SK-N-MC (cell line): ENCODE data around the gene OR51S1.
"Not testable (repeated sequence)": the region's sequence is repeated elsewhere in the genome, so short reads cannot be mapped to it uniquely, and the experiment has no call there.

Experiments used
- DNase-seq: peaks from one replicate; pipeline ENCODE4 v3.0.0-alpha.2; 2011; ENCODE audit warnings: low read depth, low spot score
- H3K27ac ChIP-seq: fragments of 200-600 bp; sonication (generic); 2 replicates; pipeline ENCODE4 v1.5.1; 2016; ENCODE audit warnings: mixed run types
- H3K36me3 ChIP-seq: fragments of 200-600 bp; sonication (generic); 2 replicates; pipeline ENCODE4 v1.6.1; 2017; ENCODE audit warnings: antibody characterized with exemption, low read length, mixed read lengths; ENCODE audit not compliant: insufficient read depth
- H3K4me3 ChIP-seq: fragments of 200-600 bp; sonication (generic); 2 replicates; pipeline ENCODE4 v1.5.1; 2016
- H3K9ac ChIP-seq: fragments of 200-600 bp; sonication (generic); 2 replicates; pipeline ENCODE4 v1.8.0; 2017; ENCODE audit warnings: mixed run types, mixed read lengths; ENCODE audit not compliant: insufficient read length
- H3K9me3 ChIP-seq: fragments of 200-600 bp; sonication (generic); 2 replicates; pipeline ENCODE4 v1.6.1; 2017; ENCODE audit warnings: low read depth, mild to moderate bottlenecking, antibody characterized with exemption, low read length, moderate library complexity, mixed read lengths
- EZH2 ChIP-seq: fragments of 200-600 bp; sonication (generic); IDR thresholded peaks from one replicate; pipeline ENCODE4 v1.6.1; 2017; ENCODE audit warnings: antibody characterized with exemption
- FOXP2 ChIP-seq: optimal IDR thresholded peaks from 2 replicates; pipeline ENCODE3; 2011; ENCODE audit warnings: mild to moderate bottlenecking, moderate library complexity; ENCODE audit not compliant: insufficient read depth; ENCODE audit errors: extremely low read length, control extremely low read depth
- POLR2AphosphoS5 ChIP-seq: IDR thresholded peaks from 2 replicates; pipeline ENCODE4 v1.6.1; 2012; ENCODE audit warnings: mild to moderate bottlenecking, low read depth, low read length, borderline replicate concordance

The OR51S1 gene

GRCh38 chr11:4881188-4881587, 32.2 kb upstream of the OR51S1 start:
- H3K9me3 ChIP-seq, result no peaks in the 10 kb centered on the region
- no peak for TF ChIP-seq FOXP2
- TF ChIP-seq POLR2AphosphoS5, result no peak
- no peak for TF ChIP-seq EZH2
- H3K36me3 ChIP-seq, result no peaks in the 10 kb centered on the region
- H3K9ac ChIP-seq, result no peak overlapping the region
- no peak overlapping the region for H3K27ac ChIP-seq
- DNase-seq, result no peak
- no peak overlapping the region for H3K4me3 ChIP-seq

GRCh38 chr11:4865855-4866254, 16.8 kb upstream of the OR51S1 start:
- Histone ChIP-seq H3K4me3 (no peak overlapping the region), H3K9me3 (no peaks in the 10 kb centered on the region), H3K9ac (no peak overlapping the region), H3K27ac (no peak overlapping the region), H3K36me3 (no peaks in the 10 kb centered on the region)
- no peak for TF ChIP-seq POLR2AphosphoS5
- TF ChIP-seq EZH2, result no peak
- TF ChIP-seq FOXP2, result no peak
- DNase-seq, result no peak

GRCh38 chr11:4863876-4864275, 14.9 kb upstream of the OR51S1 start:
- TF ChIP-seq FOXP2 (no peak), EZH2 (no peak), POLR2AphosphoS5 (no peak)
- H3K9ac ChIP-seq, result no peak overlapping the region
- no peaks in the 10 kb centered on the region for H3K36me3 ChIP-seq
- H3K4me3 ChIP-seq, result no peak overlapping the region
- no peak overlapping the region for H3K27ac ChIP-seq
- no peak for DNase-seq
- H3K9me3 ChIP-seq, result no peaks in the 10 kb centered on the region

- no peak overlapping the region for H3K27ac ChIP-seq
- no peak for DNase-seq
- TF ChIP-seq POLR2AphosphoS5 (no peak), EZH2 (no peak), FOXP2 (no peak)
- no peak overlapping the region for H3K9ac ChIP-seq
- no peaks in the 10 kb centered on the region for H3K36me3 ChIP-seq
- H3K4me3 ChIP-seq, result no peak overlapping the region
- H3K9me3 ChIP-seq, result no peaks in the 10 kb centered on the region
These were observed 13.6 kb upstream of the OR51S1 start for GRCh38 chr11:4862447-4863236.

- not testable (repeated sequence) for H3K4me3 ChIP-seq, H3K9me3 ChIP-seq, H3K36me3 ChIP-seq, H3K27ac ChIP-seq, H3K9ac ChIP-seq, DNase-seq
These were observed 5.3 kb upstream of the OR51S1 start for GRCh38 chr11:4854286-4854685.

- no peak overlapping the region for H3K4me3 ChIP-seq
- H3K9ac ChIP-seq, result no peak overlapping the region
- no peaks in the 10 kb centered on the region for H3K9me3 ChIP-seq
- TF ChIP-seq POLR2AphosphoS5, result no peak
- no peak for TF ChIP-seq FOXP2
- no peaks in the 10 kb centered on the region for H3K36me3 ChIP-seq
- no peak overlapping the region for H3K27ac ChIP-seq
- no peak for DNase-seq
These were observed 2.0 kb upstream of the OR51S1 start for GRCh38 chr11:4851033-4851432.

GRCh38 chr11:4839851-4840549, 9.0 kb downstream of the OR51S1 start:
- H3K36me3 ChIP-seq, result no peaks in the 10 kb centered on the region
- H3K9ac ChIP-seq, result no peak overlapping the region
- H3K4me3 ChIP-seq, result no peak overlapping the region
- no peak for DNase-seq
- no peak for TF ChIP-seq EZH2
- no peak for TF ChIP-seq POLR2AphosphoS5
- no peak for TF ChIP-seq FOXP2
- no peaks in the 10 kb centered on the region for H3K9me3 ChIP-seq
- H3K27ac ChIP-seq, result no peak overlapping the region

- Histone ChIP-seq H3K4me3 (no peak overlapping the region), H3K27ac (no peak overlapping the region), H3K9ac (no peak overlapping the region), H3K36me3 (no peaks in the 10 kb centered on the region), H3K9me3 (no peaks in the 10 kb centered on the region)
- no peak for TF ChIP-seq FOXP2
- TF ChIP-seq EZH2, result no peak
- no peak for TF ChIP-seq POLR2AphosphoS5
- DNase-seq, result no peak
These were observed 18.1 kb downstream of the OR51S1 start for GRCh38 chr11:4830909-4831308.

- H3K4me3 ChIP-seq, result no peak overlapping the region
- no peaks in the 10 kb centered on the region for H3K36me3 ChIP-seq
- no peaks in the 10 kb centered on the region for H3K9me3 ChIP-seq
- H3K27ac ChIP-seq, result no peak overlapping the region
- no peak for TF ChIP-seq FOXP2
- TF ChIP-seq EZH2, result no peak
- TF ChIP-seq POLR2AphosphoS5, result no peak
- no peak overlapping the region for H3K9ac ChIP-seq
- DNase-seq, result no peak
These were observed 18.7 kb downstream of the OR51S1 start for GRCh38 chr11:4830346-4830745.
